HG03066 (cell line): Measurements from ENCODE around the gene RILPL2.
"Not testable (repeated sequence)": the region's sequence is repeated elsewhere in the genome, so short reads cannot be mapped to it uniquely, and the experiment has no call there.

Experiments used
- ATAC-seq: cut with Tn5 transposase; IDR thresholded peaks from one replicate; pipeline ENCODE4 v1.9.1; 2021; ENCODE audit warnings: low read depth; ENCODE audit not compliant: unreplicated experiment

Gene RILPL2

DNA sequence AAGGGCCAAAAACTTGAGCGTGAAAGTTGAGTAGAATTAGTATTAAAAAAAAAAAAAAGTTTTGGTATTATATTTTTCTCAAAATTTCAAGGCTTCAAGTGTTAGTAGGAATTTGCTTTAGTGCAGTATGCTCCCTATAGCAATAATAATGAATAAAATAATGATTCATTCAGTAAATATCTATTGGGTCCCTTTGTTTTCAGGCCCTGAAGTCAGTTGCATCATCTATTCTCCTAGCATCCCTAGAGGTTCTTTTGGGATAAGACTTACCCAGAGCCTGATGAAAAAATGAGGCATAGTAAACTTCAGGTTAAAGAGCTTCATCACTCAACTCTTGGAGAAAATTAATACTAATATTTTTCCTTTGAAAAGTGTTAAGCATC, 51.5 kb downstream of the RILPL2 start:
- no peak for ATAC-seq

- no peak for ATAC-seq
Observed at GRCh38 chr12:123384318-123384993, 52.0 kb downstream of the RILPL2 start.

DNA sequence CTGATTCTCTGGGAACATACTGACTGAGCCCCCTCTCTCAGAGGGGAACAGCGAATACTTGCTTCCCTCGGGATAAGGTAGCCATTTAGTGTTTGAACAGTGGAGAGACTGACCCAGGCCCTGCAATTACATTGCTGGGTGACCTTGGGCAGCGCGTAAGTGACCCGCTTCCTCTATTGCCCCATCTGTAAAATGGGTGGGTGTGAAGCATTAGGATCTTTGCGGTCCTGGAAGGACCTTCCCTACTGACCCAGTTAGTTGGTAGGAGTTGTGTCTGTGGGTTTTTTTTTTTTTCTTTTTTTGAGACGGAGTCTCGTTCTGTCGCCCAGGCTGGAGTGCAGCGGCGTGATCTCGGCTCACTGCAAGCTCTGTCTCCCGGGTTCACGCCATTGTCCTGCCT, 53.8 kb downstream of the RILPL2 start:
- no peak for ATAC-seq

DNA sequence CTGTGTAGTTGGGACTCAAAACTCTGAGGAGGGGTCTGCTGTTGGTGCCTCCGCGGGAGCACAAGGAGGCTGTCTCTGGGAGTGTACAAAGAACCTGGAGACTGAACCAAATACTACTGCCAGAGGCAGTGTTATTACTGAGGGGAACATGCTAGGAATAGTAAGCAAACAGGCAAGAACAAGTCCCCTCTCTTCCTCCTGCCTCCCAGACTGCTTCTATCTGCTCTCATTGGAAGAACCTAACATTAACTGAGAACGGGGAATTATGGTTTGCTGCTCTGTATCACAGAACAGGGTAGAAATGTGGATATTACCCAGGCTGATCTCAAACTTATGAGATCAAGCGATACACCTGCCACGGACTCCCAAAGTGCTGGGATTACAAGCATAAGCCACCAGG, 57.1 kb downstream of the RILPL2 start:
- ATAC-seq, result no peak

GRCh38 chr12:123372415-123372814, 64.1 kb downstream of the RILPL2 start:
- not testable (repeated sequence) for ATAC-seq

GRCh38 chr12:123371667-123372368, 64.7 kb downstream of the RILPL2 start:
- not testable (repeated sequence) for ATAC-seq

- no peak for ATAC-seq
Observed at GRCh38 chr12:123369229-123369628, 67.3 kb downstream of the RILPL2 start.

- not testable (repeated sequence) for ATAC-seq
Observed at GRCh38 chr12:123368431-123368830, 68.1 kb downstream of the RILPL2 start.

DNA sequence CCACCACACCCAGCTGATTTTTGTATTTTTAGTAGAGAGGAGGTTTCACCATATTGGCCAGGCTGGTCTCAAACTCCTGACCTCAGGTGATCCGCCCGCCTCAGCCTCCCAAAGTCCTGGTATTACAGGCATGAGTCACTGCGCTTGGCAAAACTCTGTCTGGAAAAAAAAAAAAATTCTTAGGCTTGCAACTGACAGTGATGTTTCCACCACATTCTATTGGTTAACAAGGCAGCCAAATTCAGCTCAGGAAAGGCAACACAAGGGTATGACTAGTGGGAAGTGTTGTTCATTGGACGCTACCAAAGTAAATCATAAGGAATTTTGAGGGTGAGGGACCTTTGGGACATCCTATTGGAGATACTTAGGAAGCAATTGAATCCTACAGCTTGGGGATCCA, 69.0 kb downstream of the RILPL2 start:
- no peak for ATAC-seq
